ENCODE data around the gene CA10.

The CA10 gene

GRCh38 chr17:51855806-51856205, 302.7 kb downstream of the CA10 start:
- no peak for DNase-seq

- no peak for DNase-seq
Observed at GRCh38 chr17:51853857-51854256, 304.7 kb downstream of the CA10 start.

DNA sequence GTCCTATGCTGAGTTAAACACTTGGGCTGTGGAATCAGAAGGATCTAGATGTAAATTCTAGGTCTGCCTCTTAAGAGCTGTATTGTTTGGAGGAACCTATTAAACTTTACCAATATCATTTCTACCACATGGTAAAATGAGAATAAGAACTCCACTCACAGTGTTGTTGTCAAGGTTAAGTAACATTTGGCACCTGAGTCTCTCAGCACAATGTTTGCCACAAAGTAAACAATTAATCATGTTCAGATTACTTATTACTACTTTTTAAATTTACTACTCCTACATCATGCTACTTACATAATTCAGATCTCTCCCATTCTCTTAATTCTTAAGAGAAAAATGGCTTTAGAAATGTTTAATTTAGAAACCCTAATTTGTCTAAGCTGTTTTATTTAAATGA, 305.9 kb downstream of the CA10 start:
- no peak for DNase-seq

- DNase-seq = no peak
Observed at GRCh38 chr17:51850201-51850600, 308.3 kb downstream of the CA10 start.

DNA sequence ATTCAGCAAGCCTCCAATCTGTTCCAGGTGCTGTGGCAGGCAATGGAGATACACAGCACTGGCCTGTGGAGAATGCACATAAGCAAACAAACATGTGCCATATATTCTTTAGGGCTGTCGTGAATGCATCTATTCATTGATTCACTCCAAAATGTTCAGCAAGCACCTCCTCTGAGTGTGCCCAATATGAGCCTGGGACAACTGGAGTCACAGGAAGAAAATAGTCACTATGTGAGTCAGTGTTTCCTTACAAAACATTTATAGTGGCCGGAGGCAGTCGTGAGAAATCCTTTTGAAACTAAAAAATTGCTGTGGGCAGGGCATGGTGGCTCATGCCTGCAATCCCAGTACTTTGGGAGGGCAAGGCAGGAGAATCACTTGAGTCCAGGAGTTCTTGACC, 310.1 kb downstream of the CA10 start:
- DNase-seq = no peak

- no peak for DNase-seq
Observed at GRCh38 chr17:51846566-51846965, 311.9 kb downstream of the CA10 start.

GRCh38 chr17:51845776-51846175, 312.7 kb downstream of the CA10 start:
- DNase-seq = no peak

DNA sequence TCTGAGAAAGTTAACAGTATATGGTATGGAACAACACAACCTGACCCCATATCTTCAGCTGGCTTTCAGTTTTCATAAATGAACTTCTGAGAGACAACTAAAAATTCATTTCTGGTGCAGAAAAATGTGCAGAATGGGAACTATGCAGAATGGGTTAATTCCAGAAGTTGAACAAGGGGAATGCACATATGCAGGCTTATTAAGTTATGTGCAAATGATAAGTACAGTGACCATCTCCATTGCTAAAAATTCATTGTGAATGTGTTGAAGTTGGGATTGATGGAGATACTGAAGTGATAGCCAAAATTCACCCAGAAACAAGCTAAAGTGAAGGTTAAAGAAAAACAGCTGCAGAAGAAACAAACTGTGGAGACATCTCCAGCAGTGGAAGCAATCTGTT, 315.8 kb downstream of the CA10 start:
- DNase-seq = no peak

- DNase-seq = no peak
Observed at GRCh38 chr17:51841669-51842068, 316.8 kb downstream of the CA10 start.

DNA sequence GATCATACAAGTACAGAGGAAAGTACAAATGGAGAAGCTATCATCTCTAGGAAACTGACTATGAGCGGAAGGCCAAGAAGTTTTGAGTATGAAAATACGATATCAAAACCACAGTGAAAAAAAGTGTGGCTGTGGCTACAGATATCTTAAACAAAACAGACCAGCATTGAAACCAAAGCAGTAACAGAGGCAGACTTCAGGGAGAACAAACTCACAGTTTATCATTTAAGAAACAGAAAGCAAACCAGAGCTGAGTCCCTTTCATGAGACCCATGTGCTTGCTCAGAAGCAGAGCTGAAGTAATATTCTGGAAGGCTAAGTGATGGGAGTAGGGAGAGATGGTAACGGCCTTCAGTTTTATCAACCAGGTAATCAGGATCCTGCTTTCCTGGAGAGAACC, 317.8 kb downstream of the CA10 start:
- no peak for DNase-seq

- no peak for DNase-seq
Observed at GRCh38 chr17:51833620-51834019, 324.9 kb downstream of the CA10 start.

GRCh38 chr17:51833045-51833444, 325.5 kb downstream of the CA10 start:
- no peak for DNase-seq

- no peak for DNase-seq
Observed at GRCh38 chr17:51830886-51831285, 327.6 kb downstream of the CA10 start.

GRCh38 chr17:51830451-51830850, 328.1 kb downstream of the CA10 start:
- DNase-seq = no peak

- DNase-seq = no peak
Observed at GRCh38 chr17:51828901-51829300, 329.6 kb downstream of the CA10 start.

DNA sequence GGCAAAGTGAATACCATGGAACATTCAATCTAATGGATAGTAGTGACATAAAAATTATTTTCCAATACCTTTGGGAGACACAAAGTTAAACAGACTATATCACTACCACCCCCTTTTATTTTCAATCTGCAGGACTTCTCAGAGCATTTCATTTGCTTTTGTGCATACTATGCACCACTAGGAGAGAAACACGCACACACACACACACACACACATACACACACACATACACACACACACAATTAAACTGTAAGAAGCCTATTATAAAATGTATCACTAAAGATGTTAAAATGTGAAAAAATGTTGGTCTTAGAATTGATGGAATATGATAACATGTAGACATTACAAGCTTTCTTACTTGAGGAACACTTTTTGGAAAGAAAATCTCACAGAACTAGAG, 331.4 kb downstream of the CA10 start:
- no peak for DNase-seq

- DNase-seq = no peak
Observed at GRCh38 chr17:51820766-51821165, 337.7 kb downstream of the CA10 start.

- no peak for DNase-seq
Observed at GRCh38 chr17:51820252-51820651, 338.3 kb downstream of the CA10 start.

DNA sequence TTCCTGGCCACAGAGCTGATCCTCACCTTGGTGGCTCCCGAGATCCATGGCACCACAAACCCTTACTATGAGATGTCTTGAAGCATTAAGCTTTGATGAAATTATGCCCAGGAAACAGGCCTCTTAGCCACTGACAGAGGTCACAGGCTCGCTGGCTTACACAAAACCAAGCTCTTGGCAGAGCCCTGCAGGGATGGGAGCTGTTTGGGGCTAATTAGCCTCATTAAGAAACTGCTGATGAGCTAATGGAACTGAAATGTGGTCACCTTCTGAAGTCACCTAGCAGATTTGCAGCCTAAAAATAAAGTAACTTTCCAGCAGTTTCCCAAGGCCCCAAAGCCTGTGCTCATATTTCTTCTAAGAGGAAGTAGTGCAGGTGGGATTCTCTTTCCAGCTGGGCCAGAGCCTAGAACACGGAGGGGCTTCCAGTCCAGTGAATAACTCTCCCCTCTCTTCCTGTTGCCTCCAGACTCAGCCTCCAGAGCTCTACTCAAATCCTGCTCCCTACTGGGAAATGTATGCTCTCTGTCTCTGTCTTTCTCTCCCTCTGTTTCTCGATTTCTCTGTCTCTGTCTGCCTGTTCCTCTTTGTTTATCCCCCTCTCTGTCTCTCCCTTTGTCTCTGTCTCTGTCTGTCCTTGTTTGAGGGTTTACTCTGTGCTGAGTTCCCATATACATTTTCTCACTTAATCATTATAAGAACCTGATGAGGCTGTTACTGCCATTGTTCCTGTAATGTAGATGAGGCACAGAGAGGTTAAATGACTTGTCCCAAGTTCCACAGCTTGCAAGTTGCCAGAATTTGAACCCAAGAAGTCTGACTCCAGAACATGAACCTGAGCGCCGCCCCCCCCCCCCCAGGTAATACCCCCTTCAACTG, 338.9 kb downstream of the CA10 start:
- no peak for DNase-seq

GRCh38 chr17:51818777-51819176, 339.7 kb downstream of the CA10 start:
- no peak for DNase-seq

- DNase-seq = no peak
Observed at GRCh38 chr17:51817955-51818354, 340.6 kb downstream of the CA10 start.

GRCh38 chr17:51817117-51817516, 341.4 kb downstream of the CA10 start:
- DNase-seq = no peak

DNA sequence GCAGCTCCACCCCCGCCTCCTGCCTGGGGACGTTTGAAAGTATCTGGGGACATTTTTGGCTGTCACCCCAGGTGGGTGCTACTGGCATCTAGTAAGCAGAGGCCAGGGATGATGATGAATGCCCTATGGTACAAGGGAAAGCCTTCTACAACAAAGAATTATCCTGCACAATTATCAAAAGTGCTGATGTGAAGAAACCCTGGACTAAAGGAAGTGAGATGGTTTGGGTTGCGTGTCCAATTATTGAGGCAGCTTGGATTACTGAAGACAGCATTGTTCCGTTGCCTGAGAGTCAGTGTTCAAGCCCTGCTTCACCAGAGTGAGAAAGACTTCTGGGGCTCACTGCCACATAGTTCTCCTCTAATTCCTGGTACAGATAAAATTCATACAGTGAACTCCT, 343.4 kb downstream of the CA10 start:
- no peak for DNase-seq

- no peak for DNase-seq
Observed at GRCh38 chr17:51814521-51814920, 344.0 kb downstream of the CA10 start.

- DNase-seq = no peak
Observed at GRCh38 chr17:51813784-51814174, 344.7 kb downstream of the CA10 start.

Measured in inflammatory macrophage (primary cell).